ENCODE results near the gene KRTAP12-1.
"Not testable (repeated sequence)": the region's sequence is repeated elsewhere in the genome, so short reads cannot be mapped to it uniquely, and the experiment has no call there.

Gene KRTAP12-1

DNA sequence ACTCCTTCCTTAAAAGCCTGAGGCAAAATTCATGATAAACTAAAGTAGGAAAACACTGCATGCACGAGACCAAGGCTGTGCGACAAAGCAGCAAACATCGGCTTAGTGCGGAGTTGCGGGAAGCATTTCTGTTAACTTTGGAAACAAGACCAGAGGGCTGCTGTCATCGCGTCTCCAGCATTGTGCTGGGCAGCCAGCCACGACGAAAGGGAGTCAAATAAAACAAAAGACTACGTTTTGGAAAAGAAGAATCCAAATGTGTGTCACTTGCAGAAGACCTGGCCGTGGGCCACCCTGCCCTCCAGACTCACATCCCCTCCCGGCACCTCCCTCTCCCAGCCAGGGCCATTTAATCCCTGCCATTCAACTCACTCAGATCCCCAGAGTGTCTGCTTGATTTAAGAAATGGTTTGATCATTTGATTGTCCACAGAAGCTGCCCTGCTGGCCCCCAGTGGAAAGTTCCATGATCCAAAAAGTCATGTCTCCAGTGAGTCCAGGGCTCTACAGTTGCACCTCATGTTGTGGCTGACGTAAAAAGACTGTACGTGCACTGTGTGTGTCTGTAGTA, 38.1 kb downstream of the KRTAP12-1 start:
- TF ChIP-seq, protein P1, sequence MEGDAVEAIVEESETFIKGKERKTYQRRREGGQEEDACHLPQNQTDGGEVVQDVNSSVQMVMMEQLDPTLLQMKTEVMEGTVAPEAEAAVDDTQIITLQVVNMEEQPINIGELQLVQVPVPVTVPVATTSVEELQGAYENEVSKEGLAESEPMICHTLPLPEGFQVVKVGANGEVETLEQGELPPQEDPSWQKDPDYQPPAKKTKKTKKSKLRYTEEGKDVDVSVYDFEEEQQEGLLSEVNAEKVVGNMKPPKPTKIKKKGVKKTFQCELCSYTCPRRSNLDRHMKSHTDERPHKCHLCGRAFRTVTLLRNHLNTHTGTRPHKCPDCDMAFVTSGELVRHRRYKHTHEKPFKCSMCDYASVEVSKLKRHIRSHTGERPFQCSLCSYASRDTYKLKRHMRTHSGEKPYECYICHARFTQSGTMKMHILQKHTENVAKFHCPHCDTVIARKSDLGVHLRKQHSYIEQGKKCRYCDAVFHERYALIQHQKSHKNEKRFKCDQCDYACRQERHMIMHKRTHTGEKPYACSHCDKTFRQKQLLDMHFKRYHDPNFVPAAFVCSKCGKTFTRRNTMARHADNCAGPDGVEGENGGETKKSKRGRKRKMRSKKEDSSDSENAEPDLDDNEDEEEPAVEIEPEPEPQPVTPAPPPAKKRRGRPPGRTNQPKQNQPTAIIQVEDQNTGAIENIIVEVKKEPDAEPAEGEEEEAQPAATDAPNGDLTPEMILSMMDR (IDR thresholded peaks at IDR 0.05; ENCODE audit: low read depth, low read length), result no peak
- DNase-seq (ENCODE audit: extremely low read depth, low read depth), result no peak

DNA sequence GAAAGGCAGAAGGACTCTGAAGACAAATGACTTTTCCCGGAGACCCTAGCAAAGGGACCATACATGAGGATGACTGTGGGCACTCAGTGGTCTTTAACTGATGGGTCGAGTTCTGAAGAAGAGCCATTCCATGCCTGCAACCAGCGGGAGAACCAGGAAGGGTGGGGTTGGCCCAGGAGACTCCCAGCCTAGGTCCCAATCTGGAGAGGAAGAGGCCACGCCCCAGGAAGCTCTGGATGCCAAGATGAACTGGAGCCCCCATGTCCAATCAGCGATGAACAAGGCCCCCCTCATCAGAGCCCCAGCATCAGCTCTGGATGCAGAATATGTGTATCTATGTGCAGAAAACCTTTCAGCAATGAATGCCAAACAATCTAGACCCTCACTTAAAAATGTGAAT, 41.2 kb downstream of the KRTAP12-1 start:
- TF ChIP-seq, protein P1 (IDR thresholded peaks at IDR 0.05; ENCODE audit: low read depth, low read length), result no peak

DNA sequence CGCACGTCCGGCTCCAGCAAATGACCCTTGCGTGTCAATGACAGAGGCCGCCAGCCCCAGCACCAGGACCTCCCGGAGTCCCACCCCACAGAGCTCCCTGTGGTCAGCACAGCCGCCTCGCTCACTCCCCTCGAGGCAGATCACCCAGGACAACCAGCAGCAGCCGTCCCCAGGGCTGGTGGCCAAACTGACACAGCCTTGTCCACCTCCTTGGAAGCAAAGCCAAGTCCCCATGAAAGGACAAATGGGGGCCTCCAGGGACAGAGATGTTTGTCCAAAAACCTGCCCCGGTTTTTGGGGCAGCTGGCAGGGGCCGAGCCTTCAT, 42.7 kb downstream of the KRTAP12-1 start:
- TF ChIP-seq, protein P1 (IDR thresholded peaks at IDR 0.05; ENCODE audit: low read depth, low read length), result no peak
- DNase-seq (ENCODE audit: extremely low read depth, low read depth), result no peak

More for the DNA sequence above, 41.2 kb downstream of the KRTAP12-1 start:
- no peak for DNase-seq (ENCODE audit: extremely low read depth, low read depth)

DNA sequence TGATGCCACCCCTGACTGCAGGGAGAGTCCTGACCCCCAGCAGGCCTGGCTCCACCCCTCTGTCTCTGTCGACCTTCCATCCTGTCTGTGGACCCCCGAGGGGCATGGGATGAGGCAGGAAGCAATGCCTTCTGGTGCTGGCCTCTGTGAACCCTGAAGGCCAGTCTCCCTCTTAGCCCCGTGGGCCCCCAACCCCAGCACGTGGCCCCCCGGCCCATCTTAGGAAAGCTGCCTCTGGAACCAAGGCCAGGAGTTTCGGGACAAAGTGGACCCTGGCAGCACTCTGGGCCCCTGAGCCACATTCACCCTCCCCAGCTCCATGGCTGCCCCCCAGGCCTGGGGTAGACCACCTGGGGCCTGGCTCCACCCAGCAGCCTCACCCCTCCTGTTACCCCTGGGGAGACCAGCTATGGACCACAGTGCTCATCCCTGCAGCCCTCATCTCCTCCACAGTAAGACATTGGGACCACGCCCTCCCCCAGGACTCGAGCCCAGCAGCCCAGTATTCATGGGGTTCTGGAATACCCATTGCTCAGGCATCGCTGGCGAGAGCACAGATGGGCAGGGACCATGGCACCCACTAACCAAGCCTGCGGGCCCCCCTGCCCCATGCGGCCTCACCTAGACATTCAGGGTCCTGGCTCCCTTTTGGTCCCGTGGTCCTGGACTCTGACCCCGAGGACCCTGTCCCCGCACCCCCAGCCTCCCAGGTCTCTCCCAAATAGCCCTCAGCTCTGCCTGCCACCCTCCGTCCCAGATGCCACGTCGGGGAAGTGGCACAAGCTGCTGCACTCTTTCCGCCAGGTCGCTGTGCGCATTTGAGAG, 43.2 kb downstream of the KRTAP12-1 start:
- not testable (repeated sequence) for DNase-seq (ENCODE audit: extremely low read depth, low read depth)

DNA sequence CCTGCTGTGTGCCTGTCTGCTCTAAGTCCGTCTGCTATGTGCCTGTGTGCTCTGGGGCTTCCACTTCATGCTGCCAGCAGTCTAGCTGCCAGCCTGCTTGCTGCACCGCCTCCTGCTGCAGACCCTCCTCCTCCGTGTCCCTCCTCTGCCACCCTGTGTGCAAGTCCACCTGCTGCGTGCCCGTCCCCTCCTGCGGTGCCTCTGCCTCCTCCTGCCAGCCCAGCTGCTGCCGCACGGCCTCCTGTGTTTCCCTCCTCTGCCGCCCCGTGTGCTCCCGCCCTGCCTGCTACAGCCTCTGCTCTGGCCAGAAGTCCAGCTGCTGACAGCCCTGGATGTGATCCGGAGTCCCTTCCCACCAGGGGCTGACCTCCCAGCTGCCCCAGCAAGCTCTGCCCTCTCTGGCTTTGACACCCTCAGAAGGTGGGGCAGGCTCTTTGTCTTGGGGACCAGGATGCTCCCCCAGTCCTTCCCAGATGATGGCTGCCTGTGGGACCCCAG, 44.1 kb downstream of the KRTAP12-1 start:
- DNase-seq (ENCODE audit: extremely low read depth, low read depth), result not testable (repeated sequence)

DNA sequence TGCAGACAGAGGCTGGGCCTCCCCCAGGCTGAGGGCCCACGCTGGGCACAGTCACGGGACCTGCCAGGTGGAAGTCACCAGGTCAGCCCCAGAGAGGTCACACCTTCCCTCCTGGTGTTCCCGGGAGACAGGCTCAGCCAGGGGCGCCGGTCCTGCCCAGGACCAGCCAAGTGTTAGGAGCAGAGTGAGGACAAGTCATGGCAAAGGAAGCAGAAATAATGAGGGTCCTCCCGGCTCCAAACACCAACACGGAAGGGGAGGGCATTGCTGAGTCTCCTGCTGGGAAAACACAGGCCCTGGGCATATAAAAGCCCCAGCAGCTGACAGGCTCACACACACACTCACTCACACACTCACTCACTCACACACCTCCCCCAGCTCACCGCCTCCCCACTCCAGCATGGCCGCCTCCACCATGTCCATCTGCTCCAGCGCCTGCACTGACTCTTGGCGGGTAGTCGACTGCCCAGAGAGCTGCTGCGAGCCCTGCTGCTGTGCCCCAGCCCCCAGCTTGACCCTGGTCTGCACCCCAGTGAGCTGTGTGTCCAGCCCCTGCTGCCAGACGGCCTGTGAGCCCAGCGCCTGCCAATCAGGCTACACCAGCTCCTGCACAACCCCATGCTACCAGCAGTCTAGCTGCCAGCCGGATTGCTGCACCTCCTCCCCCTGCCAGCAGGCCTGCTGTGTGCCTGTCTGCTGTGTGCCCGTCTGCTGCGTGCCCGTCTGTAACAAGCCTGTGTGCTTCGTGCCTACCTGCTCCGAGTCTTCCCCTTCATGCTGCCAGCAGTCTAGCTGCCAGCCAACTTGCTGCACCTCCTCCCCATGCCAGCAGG, 44.7 kb downstream of the KRTAP12-1 start, which contains the start of gene KRTAP10-10:
Gene KRTAP10-10, plus strand, starts transcription at position 339 of the 833 bp plus-strand sequence. Its CDS starts 62 bp downstream, at position 401.
- TF ChIP-seq, protein P1 (IDR thresholded peaks at IDR 0.05; ENCODE audit: low read depth, low read length), result no peak
- no peak for DNase-seq (ENCODE audit: extremely low read depth, low read depth)

DNA sequence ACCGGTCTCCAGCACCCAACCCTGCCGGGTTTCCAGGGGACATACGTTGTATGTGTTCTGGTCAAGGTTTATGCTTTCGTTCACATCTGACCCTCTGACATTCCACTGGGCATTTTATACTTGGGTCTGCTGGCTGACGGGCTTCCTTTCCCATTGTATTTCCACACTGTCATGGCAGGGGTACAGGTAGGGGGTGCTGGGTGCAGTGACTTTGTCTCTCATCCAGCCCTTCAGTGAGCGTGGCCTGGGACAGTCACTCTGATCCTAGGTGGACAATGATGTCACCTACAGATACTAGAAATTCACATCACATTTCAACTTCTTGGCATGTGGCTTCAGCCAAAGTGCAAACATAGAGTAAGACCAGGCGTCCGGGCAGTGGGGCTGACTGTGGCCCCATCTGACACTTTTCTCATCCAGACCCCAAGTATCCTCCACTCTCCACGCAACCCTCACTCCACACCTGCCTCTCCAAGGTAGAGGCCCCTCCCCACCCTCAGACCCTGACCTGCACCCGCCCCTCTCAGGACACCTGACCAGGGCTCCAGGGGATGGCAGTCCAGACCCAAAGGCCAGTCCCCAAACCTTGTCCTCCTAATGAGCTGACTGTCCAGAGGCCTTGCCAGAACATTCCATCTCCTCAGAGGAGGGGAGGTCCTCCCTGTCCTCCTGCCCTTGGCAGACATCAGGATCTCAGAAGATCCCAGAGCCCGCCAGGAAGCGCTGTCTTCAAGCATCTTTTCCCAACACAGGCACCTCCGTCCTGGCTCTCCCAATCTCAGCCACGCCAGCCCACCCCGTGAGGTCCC, 45.5 kb downstream of the KRTAP12-1 start:
- TF ChIP-seq, protein P1 (IDR thresholded peaks at IDR 0.05; ENCODE audit: low read depth, low read length), result no peak

More for the DNA sequence above, 45.5 kb downstream of the KRTAP12-1 start:
- no peak for DNase-seq (ENCODE audit: extremely low read depth, low read depth)

Data from AG09319 (cell line).